OCI-M1 (cell line): Measurements from ENCODE around the gene SCP2.
"Not testable (repeated sequence)": the region's sequence is repeated elsewhere in the genome, so short reads cannot be mapped to it uniquely, and the experiment has no call there.

Source experiments
- DNase-seq: peaks from one replicate; lab custom pipeline; 2025; lab: John Stamatoyannopoulos, UW

The SCP2 gene

GRCh38 chr1:52973841-52974240, 46.8 kb downstream of the SCP2 start:
- DNase-seq, result no peak

- peak; percentile 8 for DNase-seq
Measured at GRCh38 chr1:52976183-52977035, 49.3 kb downstream of the SCP2 start.

GRCh38 chr1:52978045-52978444, 51.0 kb downstream of the SCP2 start:
- no peak for DNase-seq

- not testable (repeated sequence) for DNase-seq
Measured at GRCh38 chr1:52992733-52993132, 65.7 kb downstream of the SCP2 start.

GRCh38 chr1:52994656-52995055, 67.6 kb downstream of the SCP2 start:
- no peak for DNase-seq

- DNase-seq, result no peak
Measured at GRCh38 chr1:52996653-52997052, 69.6 kb downstream of the SCP2 start.

- DNase-seq, result peak; percentile 6
Measured at GRCh38 chr1:53001128-53001527, 74.1 kb downstream of the SCP2 start.

- not testable (repeated sequence) for DNase-seq
Measured at GRCh38 chr1:53006612-53007011, 79.5 kb downstream of the SCP2 start.

GRCh38 chr1:53010247-53010646, 83.2 kb downstream of the SCP2 start:
- not testable (repeated sequence) for DNase-seq

GRCh38 chr1:53011175-53011574, 84.1 kb downstream of the SCP2 start:
- peak; percentile 47 for DNase-seq

- peak; percentile 91 for DNase-seq
Measured at GRCh38 chr1:53014791-53015507, 87.9 kb downstream of the SCP2 start.

- DNase-seq, result peak; percentile 49
Measured at GRCh38 chr1:53015508-53015860, 88.4 kb downstream of the SCP2 start.

- no peak for DNase-seq
Measured at GRCh38 chr1:53016705-53017104, 89.6 kb downstream of the SCP2 start.

GRCh38 chr1:53020588-53020987, 93.5 kb downstream of the SCP2 start:
- no peak for DNase-seq

GRCh38 chr1:53022179-53022578, 95.1 kb downstream of the SCP2 start:
- DNase-seq, result no peak

- no peak for DNase-seq
Measured at GRCh38 chr1:53023546-53023945, 96.5 kb downstream of the SCP2 start.

GRCh38 chr1:53024117-53024516, 97.0 kb downstream of the SCP2 start:
- no peak for DNase-seq

- DNase-seq, result no peak
Measured at GRCh38 chr1:53025034-53025768, 98.1 kb downstream of the SCP2 start.

- DNase-seq, result no peak
Measured at GRCh38 chr1:53025769-53026112, 98.7 kb downstream of the SCP2 start.

- no peak for DNase-seq
Measured at GRCh38 chr1:53026254-53026653, 99.2 kb downstream of the SCP2 start.

- DNase-seq, result no peak
Measured at GRCh38 chr1:53031732-53032131, 104.7 kb downstream of the SCP2 start.

GRCh38 chr1:53037159-53037558, 110.1 kb downstream of the SCP2 start:
- DNase-seq, result no peak

- no peak for DNase-seq
Measured at GRCh38 chr1:53038566-53038965, 111.5 kb downstream of the SCP2 start.
